HK-2 (cell line): ENCODE results near the gene OR10H1.
A peak's percentile ranks its signal among the peaks of the same experiment; 100 is the strongest.
"Not testable (repeated sequence)": the region's sequence is repeated elsewhere in the genome, so short reads cannot be mapped to it uniquely, and the experiment has no call there.

ENCODE experiments used
- DNase-seq: peaks from one replicate; pipeline ENCODE4 v3.0.0-alpha.2; 2018; ENCODE audit not compliant: unreplicated experiment

The OR10H1 gene

DNA sequence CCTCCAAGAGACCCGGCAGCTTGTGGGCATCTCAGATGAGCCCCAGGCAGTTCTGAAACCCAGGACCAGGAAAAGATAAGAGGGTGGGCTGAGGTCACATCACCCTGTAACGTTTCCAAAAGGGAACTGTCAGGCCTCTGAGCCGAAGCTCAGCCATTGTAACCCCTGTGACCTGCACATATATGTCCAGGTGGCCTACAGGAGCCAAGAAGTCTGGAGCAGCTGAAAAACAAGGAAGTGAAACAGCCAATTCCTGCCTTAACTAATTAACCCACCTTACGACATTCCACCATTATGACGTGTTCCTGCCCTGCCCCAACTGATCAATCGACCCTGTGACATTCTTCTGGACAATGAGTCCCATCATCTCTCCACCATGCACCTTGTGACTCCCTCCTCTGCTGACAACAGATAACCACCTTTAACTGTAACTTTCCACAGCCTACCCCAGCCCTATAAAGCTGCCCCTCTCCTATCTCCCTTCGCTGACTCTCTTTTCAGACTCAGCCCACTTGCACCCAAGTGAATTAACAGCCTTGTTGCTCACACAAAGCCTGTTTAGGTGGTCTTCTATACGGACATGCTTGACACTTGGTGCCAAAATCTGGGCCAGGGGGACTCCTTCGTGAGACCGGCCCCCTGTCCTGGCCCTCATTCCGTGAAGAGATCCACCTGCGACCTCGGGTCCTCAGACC, 13.3 kb upstream of the OR10H1 start:
- DNase-seq = peak; percentile 51

DNA sequence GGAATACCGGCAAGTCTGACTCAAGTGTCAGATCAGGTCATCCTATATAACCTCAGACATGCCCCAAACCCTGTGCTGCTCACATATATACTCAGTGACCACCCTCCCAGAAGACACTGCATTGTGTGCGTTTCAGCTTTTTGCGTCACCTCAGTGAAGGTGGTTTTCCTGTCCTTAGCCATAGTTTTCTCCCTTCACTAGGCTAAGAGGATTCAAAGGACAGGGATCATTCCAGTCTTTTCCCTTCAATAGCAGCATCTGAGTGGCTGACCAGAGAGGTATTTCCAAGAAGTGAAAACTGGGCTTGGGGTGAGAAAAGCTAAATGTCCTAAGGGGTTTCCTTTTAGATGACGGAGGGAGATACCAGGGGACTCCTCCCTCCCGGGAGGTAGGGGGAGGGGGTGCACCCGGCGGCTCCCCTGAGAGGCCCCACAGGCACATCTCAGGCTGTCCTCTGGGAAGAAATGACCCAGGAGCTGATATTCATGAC, 12.7 kb upstream of the OR10H1 start:
- DNase-seq = no peak

DNA sequence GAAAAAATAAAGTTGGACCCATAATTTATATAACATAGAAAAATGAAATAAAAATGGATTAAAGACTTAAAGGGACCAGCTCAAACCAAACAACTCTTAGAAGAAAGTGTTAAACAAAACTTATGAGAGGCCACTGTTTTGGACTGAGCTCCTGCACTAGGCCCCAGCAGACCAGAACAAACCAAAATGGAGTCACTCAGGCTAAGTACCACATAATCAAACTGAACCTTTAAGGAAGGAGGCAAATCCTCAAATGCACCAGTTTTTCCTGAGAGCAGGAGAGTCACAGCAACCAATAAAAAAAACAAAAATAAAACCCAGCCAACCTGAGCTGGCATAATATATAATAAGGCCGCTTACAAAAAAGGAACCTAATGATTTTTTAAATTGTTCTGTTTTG, 10.3 kb upstream of the OR10H1 start:
- DNase-seq = no peak

DNA sequence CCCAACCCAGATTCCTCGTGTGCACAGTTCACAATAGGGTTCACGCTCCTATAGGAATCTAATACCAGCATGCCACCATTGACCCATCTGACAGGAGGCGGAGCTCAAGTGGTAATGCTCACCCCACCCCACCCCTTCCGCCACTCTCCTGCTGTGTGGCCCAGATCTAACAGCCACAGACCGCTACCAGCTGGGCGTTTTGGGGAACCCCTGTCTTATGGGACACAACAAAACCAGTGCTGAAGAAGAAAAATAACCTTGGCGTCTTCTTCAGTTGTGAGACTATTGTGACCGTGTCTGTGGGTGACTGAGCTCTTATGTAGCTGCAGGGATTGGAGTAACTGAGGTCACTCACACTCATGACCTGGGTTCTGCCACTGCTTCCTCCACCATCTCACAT, 5.2 kb upstream of the OR10H1 start:
- DNase-seq = no peak

DNA sequence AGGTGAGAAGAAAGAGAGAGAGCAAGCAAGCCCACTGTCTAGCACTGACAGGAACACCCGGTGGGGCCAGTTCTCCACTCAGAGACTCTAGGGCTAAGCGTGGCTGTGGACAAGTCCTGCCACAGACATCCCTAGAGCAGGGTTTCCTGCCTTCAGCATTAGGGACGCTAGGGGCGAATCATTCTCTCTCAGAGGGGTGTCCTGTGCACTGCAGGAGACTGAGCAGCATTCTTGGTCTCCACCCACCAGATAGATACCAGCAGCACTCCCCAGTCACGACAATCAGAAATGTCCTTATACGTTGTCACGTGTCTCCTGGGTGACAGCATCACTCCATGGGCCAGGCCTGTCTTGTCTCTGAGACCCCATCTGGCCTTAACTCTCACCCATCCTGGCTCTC, 1.5 kb downstream of the OR10H1 start:
- no peak for DNase-seq

DNA sequence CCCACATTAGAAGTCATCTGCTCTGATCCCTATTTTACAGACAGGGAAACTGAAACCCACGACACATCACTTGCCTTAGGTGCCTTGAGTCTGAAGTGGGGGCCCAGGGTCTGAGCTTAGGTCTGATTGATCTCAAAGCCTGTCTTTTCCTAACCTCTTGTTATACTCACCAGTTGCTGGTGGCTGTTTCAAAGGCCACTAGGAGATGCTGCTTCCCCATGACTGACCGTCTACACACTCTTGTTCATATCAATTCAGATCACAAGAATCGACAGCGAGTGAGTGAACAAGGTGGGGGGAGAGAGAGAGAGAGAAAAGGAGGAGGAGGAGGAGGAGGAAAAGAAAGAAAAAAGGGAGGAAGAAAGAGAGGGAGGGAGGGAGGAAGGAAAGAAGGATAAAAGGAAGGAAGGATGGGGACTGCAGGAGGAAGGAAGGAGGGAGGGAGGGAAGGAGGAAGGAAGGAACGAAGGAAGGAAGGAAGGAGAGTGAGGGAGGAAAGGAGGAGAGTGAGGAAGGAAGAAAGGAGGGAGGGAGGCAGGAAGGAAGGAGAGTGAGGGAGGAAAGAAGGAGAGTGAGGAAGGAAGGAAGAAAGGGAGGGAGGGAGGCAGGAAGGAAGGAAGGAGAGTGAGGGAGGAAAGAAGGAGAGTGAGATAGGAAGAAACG, 3.3 kb downstream of the OR10H1 start:
- no peak for DNase-seq

DNA sequence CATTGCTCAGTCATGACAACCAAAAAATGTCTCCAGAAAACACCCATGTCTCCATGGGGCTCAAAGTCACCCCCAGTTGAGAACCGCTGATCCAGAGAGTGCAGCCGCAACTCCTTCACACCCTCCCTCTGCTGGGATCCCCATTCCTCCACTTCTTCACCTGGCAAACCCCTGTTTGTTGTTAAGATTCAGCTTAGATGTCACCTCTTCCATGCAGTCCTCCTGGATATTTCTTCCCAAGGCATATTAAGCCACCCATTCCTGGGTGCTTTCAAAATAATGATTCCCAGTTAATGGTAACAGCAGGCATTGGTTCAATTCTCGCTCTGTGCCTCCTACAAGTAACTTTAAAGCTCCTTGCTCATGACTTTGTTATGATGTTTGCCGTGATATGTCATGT, 4.0 kb downstream of the OR10H1 start:
- no peak for DNase-seq

DNA sequence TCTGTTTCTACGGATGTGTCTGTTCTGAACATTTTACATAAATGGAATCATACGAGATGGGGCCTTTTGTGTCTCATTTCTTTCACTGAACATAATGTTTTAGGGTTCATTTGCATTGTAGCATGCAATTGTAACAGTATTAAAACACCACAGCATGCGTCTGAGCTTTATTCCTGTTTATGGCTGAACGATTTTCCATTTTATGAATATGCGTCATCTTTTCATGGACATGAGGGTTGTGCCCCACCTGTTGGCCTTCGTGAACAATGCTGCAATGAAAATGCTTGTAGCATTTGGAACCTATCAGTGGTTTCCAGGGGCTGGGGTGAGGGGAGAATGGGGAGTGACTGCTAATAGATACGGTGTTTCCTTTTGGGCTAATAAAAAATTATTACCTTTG, 5.1 kb downstream of the OR10H1 start:
- DNase-seq = no peak

DNA sequence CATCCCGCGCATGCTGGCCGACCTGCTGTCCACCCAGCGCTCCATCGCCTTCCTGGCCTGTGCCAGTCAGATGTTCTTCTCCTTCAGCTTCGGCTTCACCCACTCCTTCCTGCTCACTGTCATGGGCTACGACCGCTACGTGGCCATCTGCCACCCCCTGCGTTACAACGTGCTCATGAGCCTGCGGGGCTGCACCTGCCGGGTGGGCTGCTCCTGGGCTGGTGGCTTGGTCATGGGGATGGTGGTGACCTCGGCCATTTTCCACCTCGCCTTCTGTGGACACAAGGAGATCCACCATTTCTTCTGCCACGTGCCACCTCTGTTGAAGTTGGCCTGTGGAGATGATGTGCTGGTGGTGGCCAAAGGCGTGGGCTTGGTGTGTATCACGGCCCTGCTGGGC, 21.2 kb downstream of the OR10H1 start:
- not testable (repeated sequence) for DNase-seq

DNA sequence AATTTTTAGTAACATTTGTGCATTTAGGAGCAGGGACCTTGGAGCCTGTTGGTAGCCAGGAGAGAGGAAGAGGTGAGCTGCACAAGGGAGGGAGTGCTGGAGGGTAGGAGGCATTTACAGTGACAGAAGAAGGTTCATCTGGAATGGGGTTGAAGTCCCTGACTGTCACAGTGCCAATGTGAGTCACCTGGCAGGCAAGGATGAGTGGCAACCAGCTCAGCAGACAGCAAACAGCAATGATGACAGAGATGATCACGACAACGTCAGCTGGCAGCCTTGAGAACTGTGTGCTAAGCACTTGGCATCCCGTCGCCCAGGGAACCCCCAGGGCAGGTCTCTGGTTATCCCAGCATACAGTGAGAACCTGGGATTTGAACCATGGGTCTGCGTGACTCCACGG, 25.4 kb downstream of the OR10H1 start:
- DNase-seq = no peak

DNA sequence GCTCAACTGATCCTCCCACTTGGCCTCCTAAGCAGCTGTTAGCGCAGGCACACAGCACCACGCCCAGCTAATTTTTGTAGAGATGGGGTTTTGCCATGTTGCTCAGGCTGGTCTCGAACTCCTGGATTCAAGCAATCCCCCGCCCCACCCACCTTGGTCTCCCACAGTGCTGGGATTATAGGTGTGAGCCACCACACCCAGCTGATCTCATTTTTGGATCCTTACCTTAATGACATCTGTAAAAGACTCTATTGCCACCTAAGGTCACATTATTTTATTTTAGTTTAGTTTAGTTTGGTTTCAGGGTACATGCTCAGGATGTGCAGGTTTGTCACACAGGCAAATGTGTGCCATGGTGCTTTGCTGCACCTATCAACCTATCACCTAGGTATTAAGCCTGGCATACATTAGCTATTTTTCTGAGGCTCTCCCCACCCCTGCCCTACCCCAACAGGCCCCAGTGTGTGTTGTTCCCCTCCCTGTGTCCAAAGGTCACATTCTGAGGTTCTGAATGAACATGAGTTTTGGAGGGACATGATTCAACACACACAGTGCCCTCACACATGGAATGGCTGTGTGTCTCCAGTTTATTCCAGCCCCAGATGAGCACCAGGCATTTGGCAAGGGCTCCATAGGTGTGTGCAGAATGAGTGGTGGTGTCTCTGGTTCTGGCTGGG, 26.7 kb downstream of the OR10H1 start:
- no peak for DNase-seq

DNA sequence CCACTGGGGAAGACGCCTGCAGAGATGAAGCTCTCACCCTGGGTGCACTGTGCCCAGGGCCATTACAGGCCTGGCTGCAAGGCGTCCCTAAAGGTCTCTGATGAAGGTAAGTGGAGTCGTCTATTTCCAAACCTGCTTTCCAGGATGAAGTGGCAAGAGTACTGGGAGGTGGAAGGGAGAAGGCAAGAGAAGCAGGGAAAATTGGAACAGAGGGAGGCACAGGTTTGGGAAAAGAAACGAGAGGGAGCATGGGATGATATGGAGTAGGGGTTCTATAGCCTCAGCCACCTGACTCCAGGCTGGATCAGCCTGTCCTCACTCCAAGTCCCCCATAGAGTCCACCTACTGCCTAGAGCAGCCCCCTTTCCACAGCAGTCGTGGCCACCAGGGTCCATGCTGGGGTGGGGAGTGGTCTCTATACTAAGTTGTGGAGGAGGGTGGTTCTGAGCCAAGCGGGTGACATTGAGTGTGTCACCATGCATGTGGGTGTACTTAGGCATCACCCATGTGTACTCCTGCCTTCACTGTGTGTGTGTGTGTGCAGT, 27.8 kb downstream of the OR10H1 start, which contains the start of gene OR10H5:
Gene OR10H5, plus strand, starts transcription at position 51 of the 545 bp plus-strand sequence. CDS start 6,388 bp downstream, outside the sequence.
- no peak for DNase-seq

DNA sequence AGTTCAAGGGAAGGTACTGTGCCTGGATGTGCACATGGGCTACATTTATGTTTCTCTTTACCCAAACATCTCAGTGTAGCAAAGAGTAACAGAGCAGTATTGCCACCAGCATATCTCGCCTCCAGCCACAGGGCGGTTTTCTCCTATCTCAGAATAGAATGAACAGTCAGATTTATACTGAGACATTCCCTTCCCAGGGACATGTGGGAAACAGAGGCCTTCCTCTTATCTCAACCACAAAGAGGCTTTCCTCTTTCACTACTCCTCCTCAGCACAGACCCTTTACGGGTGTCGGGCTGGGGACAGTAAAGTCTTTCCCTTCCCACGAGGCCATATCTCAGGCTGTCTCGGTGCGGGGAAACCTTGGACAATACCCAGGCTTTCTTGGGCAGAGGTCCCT, 32.6 kb downstream of the OR10H1 start:
- not testable (repeated sequence) for DNase-seq

DNA sequence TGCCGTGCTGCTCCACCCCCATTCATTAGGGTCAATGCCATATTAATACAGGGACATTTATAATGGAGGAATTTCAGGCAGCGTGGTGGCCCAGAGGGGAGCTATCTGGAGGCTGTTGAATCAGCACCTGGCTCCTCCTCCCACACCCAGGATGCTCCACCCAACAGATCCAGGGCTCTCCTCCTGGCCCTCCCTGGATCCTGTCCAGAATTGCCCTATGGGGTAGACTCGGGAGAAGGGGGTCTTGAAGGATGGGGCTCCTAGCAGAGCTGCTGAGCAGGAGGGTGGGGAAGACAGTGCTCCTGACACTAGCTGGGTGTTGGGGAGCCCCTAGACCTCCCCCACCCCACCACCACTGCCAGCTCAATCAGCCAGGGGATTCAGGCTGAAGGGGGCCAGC, 33.3 kb downstream of the OR10H1 start:
- no peak for DNase-seq

DNA sequence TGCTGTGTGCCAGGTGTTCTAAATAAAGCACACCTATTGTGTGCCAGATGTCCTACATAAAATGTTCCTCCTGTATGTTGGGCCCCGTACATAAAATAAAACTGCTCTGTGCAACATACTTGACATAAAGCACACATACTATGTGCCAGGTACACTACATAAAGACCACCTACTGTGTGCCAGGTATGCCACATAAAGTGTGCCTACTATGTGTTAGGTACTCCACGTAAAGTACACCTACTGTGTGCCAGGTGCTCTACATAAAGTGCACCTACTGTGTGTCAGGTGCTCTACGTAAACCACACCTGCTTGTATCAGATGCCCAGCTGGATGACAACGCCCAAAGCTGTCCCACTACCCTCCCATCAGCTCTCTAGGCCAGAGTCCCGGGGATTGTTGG, 33.8 kb downstream of the OR10H1 start:
- no peak for DNase-seq

DNA sequence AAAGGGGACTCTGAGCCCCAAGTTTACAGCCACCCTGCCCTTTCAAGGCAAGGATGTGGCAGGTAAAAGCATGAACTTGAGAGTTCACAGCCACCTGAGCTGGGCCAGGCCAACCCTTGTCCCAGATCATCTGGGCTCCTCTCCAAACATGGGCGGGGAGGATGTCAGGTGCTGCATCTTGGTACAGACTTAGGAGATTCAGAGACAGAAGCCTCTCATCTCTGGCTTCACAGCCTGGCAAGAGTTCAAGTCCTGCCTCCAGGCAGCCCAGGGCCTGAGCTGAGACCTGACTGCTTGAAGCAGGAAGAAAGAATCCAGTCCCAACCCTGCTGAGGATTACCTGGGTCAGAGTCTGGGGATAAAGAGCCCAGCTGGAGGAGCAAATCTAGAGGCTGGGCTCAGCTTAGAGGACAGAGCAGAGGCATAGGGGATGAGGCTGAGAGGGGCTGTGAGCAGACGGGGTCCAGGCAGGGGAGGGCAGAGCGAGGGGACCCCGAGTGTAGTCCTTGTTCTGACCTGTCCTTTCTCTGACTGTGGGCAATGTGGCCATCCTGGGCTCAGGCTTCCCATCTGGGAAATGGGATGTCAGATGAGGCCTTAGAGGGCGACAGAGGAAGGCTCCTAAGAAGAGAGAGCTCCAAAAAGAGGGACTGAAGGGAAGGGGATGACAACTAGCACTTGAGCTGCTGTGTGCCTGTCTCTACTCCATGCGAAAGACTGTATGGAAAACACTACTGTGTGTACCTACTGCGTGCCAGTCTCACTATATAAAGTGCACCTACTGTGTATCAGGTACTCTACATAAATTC, 34.6 kb downstream of the OR10H1 start:
- no peak for DNase-seq

DNA sequence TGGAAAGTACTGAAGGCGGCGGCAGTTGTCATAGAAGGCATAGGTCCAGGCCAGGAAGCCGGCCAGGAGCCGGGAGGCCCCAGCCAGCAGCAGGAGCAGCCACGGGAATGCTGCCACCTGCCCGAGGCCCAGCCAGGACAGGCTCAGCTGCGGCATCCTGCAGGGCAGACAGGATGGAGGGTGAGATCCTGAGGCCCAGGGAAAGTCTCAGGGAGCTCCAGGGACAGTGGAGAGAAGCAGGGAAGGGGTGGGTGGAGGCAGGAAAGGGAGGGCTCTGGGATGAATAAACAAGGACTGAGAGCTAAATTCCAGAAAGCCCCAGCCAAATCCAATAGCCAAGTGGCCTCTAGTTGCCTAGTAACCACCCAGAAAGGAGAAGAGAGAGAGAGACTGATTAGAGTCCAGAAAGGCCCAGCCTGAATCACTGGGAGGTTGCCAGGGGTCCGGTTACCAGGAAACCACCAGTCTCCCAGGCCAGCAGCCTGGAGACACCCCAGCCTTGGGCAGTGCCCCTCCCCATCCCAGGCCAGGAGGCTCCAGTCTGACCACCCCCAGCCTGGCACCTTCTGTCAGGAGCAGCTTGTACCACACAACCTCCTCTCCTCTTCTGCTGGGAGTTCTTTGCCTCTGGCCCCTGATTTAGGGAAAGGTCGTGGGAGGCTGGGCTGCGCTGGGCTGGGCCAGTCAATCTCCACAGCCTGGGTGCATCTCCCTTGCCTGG, 35.5 kb downstream of the OR10H1 start:
- DNase-seq = peak; percentile 9

DNA sequence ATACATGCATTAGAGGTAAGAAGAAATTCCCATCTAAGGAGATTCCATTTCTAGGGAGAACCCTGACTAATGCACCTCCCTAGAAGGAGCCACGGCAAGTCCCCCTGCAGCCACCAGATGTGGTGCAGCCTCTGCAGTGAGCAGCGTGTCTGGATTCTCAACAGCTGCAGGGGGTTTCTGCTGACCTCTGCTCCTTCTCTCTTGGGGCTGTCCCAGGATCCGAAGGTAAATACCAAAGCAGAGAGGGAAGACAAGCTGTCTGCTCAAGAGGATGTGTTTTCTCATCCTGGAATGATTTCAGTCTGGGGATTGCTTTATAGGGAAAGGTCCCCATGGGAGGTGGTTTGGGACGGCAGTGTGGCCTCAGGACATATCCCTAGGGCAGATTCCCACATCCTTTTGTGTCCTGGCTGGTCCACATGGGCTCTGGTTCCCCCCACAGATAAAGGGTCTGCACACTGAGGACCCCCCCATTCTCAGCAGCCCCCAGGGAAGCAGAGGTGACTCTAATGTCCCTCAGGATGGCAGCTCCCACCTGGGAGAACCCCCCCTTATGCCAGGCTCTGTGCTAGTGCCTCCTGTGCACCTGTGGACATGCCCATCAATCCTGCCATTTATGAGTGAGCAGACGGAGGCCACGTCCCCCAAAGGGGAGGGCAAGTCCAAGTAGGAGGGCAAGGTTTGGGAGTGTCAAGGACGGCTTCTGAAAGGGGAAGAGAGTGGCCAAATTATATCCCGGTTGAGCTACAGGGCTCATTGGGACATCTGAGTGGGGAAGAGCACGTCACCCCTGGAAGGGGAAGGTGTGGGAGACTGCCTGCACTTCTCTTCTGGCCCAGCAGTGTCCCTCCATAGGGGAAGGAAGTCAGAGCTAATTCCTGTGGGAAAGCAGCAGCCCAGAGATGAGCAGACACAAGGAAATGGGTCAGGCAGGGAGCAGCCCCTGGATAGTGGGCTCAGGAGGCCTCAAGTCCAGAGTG, 38.2 kb downstream of the OR10H1 start:
- DNase-seq = no peak

DNA sequence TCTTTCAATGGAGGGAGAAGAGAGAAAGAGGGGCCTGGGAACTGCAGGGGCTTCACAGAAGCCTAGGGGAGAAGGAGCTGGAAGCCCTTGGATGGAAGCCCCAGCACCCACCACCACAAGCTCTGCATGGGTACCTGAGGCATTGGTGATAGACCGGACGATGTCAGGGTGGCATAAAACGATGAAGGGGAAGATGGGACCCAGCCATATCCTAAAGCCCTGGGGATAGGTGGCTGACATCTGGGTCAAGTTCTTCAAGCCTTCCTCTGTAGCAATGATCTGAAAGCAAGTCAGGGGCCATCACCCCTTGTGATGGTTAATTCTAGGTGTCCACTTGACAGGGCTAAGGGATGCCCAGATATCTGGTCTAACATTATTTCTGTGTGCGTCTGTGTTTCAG, 39.2 kb downstream of the OR10H1 start:
- no peak for DNase-seq

DNA sequence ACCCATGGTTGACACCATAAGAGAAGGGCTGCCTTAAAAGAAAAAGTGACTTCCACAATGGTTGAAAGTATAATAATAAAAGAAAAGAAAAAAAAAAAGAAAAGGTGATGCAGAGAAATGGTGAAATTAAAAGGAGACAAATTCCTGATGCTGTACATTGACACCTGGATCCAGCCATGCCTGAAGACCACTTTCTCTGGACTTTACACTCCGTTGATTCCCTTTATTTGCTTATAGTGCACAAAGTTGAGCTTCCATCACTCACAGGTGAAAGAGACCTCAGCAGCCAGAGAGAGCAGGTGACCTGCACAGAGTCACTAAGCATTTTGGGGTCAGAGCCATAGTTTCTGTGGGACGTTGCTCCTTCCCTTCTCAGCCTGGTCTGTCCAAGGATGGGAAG, 40.2 kb downstream of the OR10H1 start:
- no peak for DNase-seq
